H1 (cell line): Measurements from ENCODE around the gene WDR19. TPM values are rescaled to one million over a fixed set of nuclear protein-coding genes. Genes with fewer than 3 reads are reported as not detected.

ENCODE experiments used
- BCL11A ChIP-seq, 2 experiments: IDR thresholded peaks; one replicate each; pipeline ENCODE4 v1.6.1; 2011; ENCODE audit warnings: low read depth in 2 of 2, low read length in 2 of 2, mild to moderate bottlenecking in 2 of 2
- BRCA1 ChIP-seq: IDR thresholded peaks from 2 replicates; pipeline ENCODE4 v1.6.1; 2012; ENCODE audit warnings: low read depth, low read length, improper control_type of control experiment
- RFX5 ChIP-seq: IDR thresholded peaks from 2 replicates; pipeline ENCODE4 v1.6.1; 2011; ENCODE audit warnings: low read depth, low read length, improper control_type of control experiment, borderline replicate concordance
- polyA plus RNA-seq, 7 experiments: library from polyadenylated mRNA; depleted of rRNA in 3 of 7; stranded (reverse) in 5 of 7; unstranded in 2 of 7; fragments of >200 nt in 5 of 7; fragments of 200-250 nt in 2 of 7; gene quantifications; 1 replicate in 5 of 7; 2 replicates in 1 of 7; 4 replicates in 1 of 7; pipeline versions ENCODE4 v1.2.1 to v1.2.3, GENCODE V29; 2011 to 2013; ENCODE audit warnings: missing spikeins in 2 of 7, mixed read lengths in 2 of 7
- total RNA-seq: library from RNA; stranded (reverse); fragmentation: NEBNext Ultra II Directional; extraction: Animal tissue kit (Norgen Biotek cat#: 25700); gene quantifications from 2 replicates; pipeline ENCODE4 v1.2.1, GENCODE V29; 2021

The WDR19 gene
- total and polyA plus RNA-seq, 2 of the 8 experiments (the other 6 are each of a cell fraction or from before 2014, with no cell fraction given), result 22.2 to 23.3 TPM

DNA sequence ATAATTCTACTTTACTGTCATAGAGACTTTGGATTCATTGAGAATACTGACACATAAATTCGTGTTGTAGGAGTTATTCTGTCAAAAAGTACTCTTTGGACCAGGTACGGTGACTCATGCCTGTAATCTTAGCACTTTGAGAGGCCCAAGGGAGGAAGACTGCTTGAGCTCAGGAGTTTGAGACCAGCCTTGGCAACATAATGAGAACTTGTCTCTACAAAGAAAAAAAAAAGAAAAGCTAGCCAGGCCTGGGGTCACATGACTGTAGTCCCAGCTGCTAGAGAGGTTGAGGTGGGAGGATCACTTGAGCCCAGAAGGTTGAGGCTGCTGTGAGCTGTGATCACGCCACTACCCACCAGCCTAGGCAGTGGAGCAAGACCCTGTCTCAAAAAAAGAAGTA is 54.9 kb downstream of the WDR19 start (continued):
- TF ChIP-seq BCL11A (IDR thresholded peaks at IDR 0.05; ENCODE audit: low read depth in 2 of 2, low read length in 2 of 2), result no peak
- no peak for TF ChIP-seq BRCA1
- no peak for TF ChIP-seq RFX5
